Sigmoid colon (tissue), 4 donors: ENCODE data around the gene PHLDB1.

Experiments used
- EP300 ChIP-seq, 4 donors: sonication (generic); formaldehyde crosslinking; IDR thresholded peaks; one replicate each; pipeline ENCODE4 v1.6.1; 2017; ENCODE audit warnings: antibody characterized with exemption in 4 of 4
- POLR2A ChIP-seq, 2 donors: fragments of 450-650 bp; IDR thresholded peaks; one replicate each; pipeline ENCODE4 v1.6.1; 2016; ENCODE audit warnings: antibody characterized with exemption in 2 of 2, mild to moderate bottlenecking in 2 of 2, moderate library complexity in 2 of 2
- POLR2AphosphoS5 ChIP-seq, 4 donors: sonication (generic); formaldehyde crosslinking; IDR thresholded peaks; one replicate each; pipeline ENCODE4 v1.6.1; 2017; ENCODE audit warnings: antibody characterized with exemption in 4 of 4
- TF ChIP-seq, protein P1 (sequence below), 4 experiments: fragments of 450-650 bp in 3 of 4; fragments of 200-600 bp in 1 of 4; IDR thresholded peaks; one replicate each; pipeline ENCODE4 v1.5.1; 2016 to 2019; ENCODE audit warnings: antibody characterized with exemption in 4 of 4, mild to moderate bottlenecking in 3 of 4, moderate library complexity in 2 of 4

DNA sequence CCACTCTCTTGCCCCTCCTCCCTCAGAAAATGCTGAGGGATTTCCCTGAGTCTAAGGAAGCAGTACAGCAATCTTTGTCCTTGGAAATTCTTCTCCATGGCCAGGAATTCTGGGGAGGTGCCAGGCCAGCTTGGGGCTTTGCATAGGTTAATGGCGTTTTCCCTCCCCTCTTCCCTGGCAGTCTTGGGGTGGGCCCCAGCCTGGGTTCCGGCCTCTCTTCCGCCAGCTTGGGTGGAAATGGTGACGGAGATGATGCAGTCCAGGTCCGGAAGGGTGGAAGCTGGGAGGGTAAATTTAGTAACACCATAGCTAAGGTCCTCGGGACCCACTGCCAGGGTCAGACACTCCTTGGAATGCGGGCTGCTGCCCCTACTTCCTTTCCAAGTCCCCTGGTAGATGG lies 5.0 kb downstream of the PHLDB1 start:
- TF ChIP-seq EP300 (IDR thresholded peaks at IDR 0.05) (no peak), POLR2A (IDR thresholded peaks at IDR 0.05) (no peak), POLR2AphosphoS5 (IDR thresholded peaks at IDR 0.05) (peak in 1 of 4 donors; percentile 12)
- TF ChIP-seq, protein P1, sequence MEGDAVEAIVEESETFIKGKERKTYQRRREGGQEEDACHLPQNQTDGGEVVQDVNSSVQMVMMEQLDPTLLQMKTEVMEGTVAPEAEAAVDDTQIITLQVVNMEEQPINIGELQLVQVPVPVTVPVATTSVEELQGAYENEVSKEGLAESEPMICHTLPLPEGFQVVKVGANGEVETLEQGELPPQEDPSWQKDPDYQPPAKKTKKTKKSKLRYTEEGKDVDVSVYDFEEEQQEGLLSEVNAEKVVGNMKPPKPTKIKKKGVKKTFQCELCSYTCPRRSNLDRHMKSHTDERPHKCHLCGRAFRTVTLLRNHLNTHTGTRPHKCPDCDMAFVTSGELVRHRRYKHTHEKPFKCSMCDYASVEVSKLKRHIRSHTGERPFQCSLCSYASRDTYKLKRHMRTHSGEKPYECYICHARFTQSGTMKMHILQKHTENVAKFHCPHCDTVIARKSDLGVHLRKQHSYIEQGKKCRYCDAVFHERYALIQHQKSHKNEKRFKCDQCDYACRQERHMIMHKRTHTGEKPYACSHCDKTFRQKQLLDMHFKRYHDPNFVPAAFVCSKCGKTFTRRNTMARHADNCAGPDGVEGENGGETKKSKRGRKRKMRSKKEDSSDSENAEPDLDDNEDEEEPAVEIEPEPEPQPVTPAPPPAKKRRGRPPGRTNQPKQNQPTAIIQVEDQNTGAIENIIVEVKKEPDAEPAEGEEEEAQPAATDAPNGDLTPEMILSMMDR (IDR thresholded peaks at IDR 0.05) = no peak
